H9 (cell line): ENCODE data around the gene DGLUCY. TPM values are rescaled to one million over a fixed set of nuclear protein-coding genes. Genes with fewer than 3 reads are reported as not detected.

Source experiments
- DNase-seq: peaks from one replicate; pipeline ENCODE4 v3.0.0-alpha.2; 2017
- H2AFZ ChIP-seq: one replicate; pipeline ENCODE4 v1.6.1; 2013; ENCODE audit warnings: mild to moderate bottlenecking, low read length, control low read depth, moderate library complexity
- H2AK5ac ChIP-seq: 2 replicates; pipeline ENCODE4 v1.6.1; 2013; ENCODE audit warnings: low read length, control low read depth, mixed read lengths; ENCODE audit not compliant: insufficient read length
- H2BK120ac ChIP-seq: one replicate; pipeline ENCODE4 v1.6.1; 2013; ENCODE audit warnings: low read depth, mild to moderate bottlenecking, low read length, control low read depth, inconsistent platforms; ENCODE audit not compliant: poor library complexity, severe bottlenecking
- H2BK12ac ChIP-seq: 2 replicates; pipeline ENCODE4 v1.6.1; 2013; ENCODE audit warnings: low read length, control low read depth, mixed read lengths, low read depth; ENCODE audit not compliant: insufficient read length
- H2BK15ac ChIP-seq: 2 replicates; pipeline ENCODE4 v1.6.1; 2013; ENCODE audit warnings: low read depth, low read length, control low read depth
- H2BK20ac ChIP-seq: one replicate; pipeline ENCODE4 v1.6.1; 2013; ENCODE audit warnings: low read depth, mild to moderate bottlenecking, low read length, control low read depth, inconsistent platforms; ENCODE audit not compliant: poor library complexity, severe bottlenecking
- H2BK5ac ChIP-seq: 2 replicates; pipeline ENCODE4 v1.6.1; 2013; ENCODE audit warnings: low read length, control low read depth, mixed read lengths; ENCODE audit not compliant: insufficient read length
- H3K14ac ChIP-seq: 2 replicates; pipeline ENCODE4 v1.6.1; 2013; ENCODE audit warnings: low read length, control low read depth; ENCODE audit not compliant: insufficient read depth
- H3K18ac ChIP-seq: 2 replicates; pipeline ENCODE4 v1.6.1; 2013; ENCODE audit warnings: low read depth, mild to moderate bottlenecking, mixed read lengths, low read length, control low read depth; ENCODE audit not compliant: insufficient read length
- H3K23ac ChIP-seq: 2 replicates; pipeline ENCODE4 v1.6.1; 2013; ENCODE audit warnings: low read length, control low read depth, mixed read lengths, low read depth; ENCODE audit not compliant: insufficient read length
- H3K23me2 ChIP-seq: 2 replicates; pipeline ENCODE4 v1.6.1; 2013; ENCODE audit warnings: low read depth, mild to moderate bottlenecking, mixed read lengths, low read length, control low read depth; ENCODE audit not compliant: insufficient read length, poor library complexity, severe bottlenecking
- H3K27ac ChIP-seq: 2 replicates; pipeline ENCODE4 v1.5.1; 2013; ENCODE audit warnings: low read length, control low read depth, mixed read lengths, low read depth; ENCODE audit not compliant: insufficient read length
- H3K27me3 ChIP-seq: 2 replicates; pipeline ENCODE4 v1.6.1; 2013; ENCODE audit warnings: low read length, control low read depth, inconsistent platforms; ENCODE audit not compliant: insufficient read depth
- H3K4ac ChIP-seq: 2 replicates; pipeline ENCODE4 v1.6.1; 2013; ENCODE audit warnings: low read depth, mild to moderate bottlenecking, control low read depth, inconsistent platforms, low read length, moderate library complexity
- H3K4me1 ChIP-seq: 2 replicates; pipeline ENCODE4 v1.6.1; 2013; ENCODE audit warnings: low read length, control low read depth, inconsistent platforms; ENCODE audit not compliant: insufficient read depth
- H3K4me2 ChIP-seq: 2 replicates; pipeline ENCODE4 v1.6.1; 2013; ENCODE audit warnings: low read length, control low read depth, mixed read lengths; ENCODE audit not compliant: insufficient read length, insufficient read depth
- H3K56ac ChIP-seq: 2 replicates; pipeline ENCODE4 v1.6.1; 2013; ENCODE audit warnings: low read depth, mild to moderate bottlenecking, mixed read lengths, low read length, control low read depth; ENCODE audit not compliant: insufficient read length
- H3K79me1 ChIP-seq: 2 replicates; pipeline ENCODE4 v1.6.1; 2013; ENCODE audit warnings: low read depth, mild to moderate bottlenecking, moderate library complexity, low read length, control low read depth, inconsistent platforms; ENCODE audit not compliant: insufficient read depth, poor library complexity, severe bottlenecking
- H3K79me2 ChIP-seq: 2 replicates; pipeline ENCODE4 v1.6.1; 2013; ENCODE audit warnings: low read length, control low read depth, inconsistent platforms; ENCODE audit not compliant: insufficient read depth
- H3K9ac ChIP-seq: 2 replicates; pipeline ENCODE4 v1.6.1; 2013; ENCODE audit warnings: low read length, control low read depth, mixed read lengths; ENCODE audit not compliant: insufficient read length; ENCODE audit errors: extremely low read depth
- H3K9me3 ChIP-seq: one replicate; pipeline ENCODE4 v1.6.1; 2013; ENCODE audit warnings: low read depth, low read length, inconsistent platforms; ENCODE audit not compliant: control insufficient read depth
- H3T11ph ChIP-seq: one replicate; pipeline ENCODE4 v1.6.1; 2013; ENCODE audit warnings: mild to moderate bottlenecking, low read length, control low read depth, inconsistent platforms
- H4K20me1 ChIP-seq: one replicate; pipeline ENCODE4 v1.6.1; 2013; ENCODE audit not compliant: control insufficient read depth, insufficient read length, insufficient read depth
- H4K5ac ChIP-seq: 2 replicates; pipeline ENCODE4 v1.6.1; 2013; ENCODE audit warnings: low read depth, mild to moderate bottlenecking, mixed read lengths, low read length, control low read depth; ENCODE audit not compliant: insufficient read length
- H4K8ac ChIP-seq: replicated peaks from 2 replicates; pipeline ENCODE4 v1.6.1; 2013; ENCODE audit warnings: low read length, control low read depth, mixed read lengths, low read depth; ENCODE audit not compliant: insufficient read length
- H4K91ac ChIP-seq: 2 replicates; pipeline ENCODE4 v1.6.1; 2013; ENCODE audit warnings: low read depth, mild to moderate bottlenecking, moderate library complexity, mixed read lengths, low read length, control low read depth; ENCODE audit not compliant: insufficient read length
- H3K27ac Mint-ChIP-seq, 3 experiments: 2 replicates in 2 of 3; 3 replicates in 1 of 3; pipeline ENCODE4 v1.8.0; 2020 to 2021; ENCODE audit warnings: mixed read lengths in 3 of 3, mild to moderate bottlenecking in 1 of 3, moderate library complexity in 1 of 3
- H3K27me3 Mint-ChIP-seq: 2 replicates; pipeline ENCODE4 v1.8.0; 2021; ENCODE audit warnings: low read depth, mild to moderate bottlenecking, moderate library complexity, mixed read lengths
- H3K36me3 Mint-ChIP-seq, 3 experiments: 2 replicates in 2 of 3; 3 replicates in 1 of 3; pipeline ENCODE4 v1.8.0; 2020 to 2021; ENCODE audit warnings: low read depth in 3 of 3, mixed read lengths in 3 of 3; ENCODE audit not compliant: insufficient read depth in 1 of 3
- H3K4me1 Mint-ChIP-seq, 2 experiments: 2 replicates each; pipeline ENCODE4 v1.8.0; 2020; ENCODE audit warnings: mixed read lengths in 2 of 2
- H3K4me3 Mint-ChIP-seq, 2 experiments: 2 replicates in 1 of 2; 3 replicates in 1 of 2; pipeline ENCODE4 v1.8.0; 2020 to 2021; ENCODE audit warnings: mild to moderate bottlenecking in 2 of 2, mixed read lengths in 2 of 2, moderate library complexity in 1 of 2
- H3K9me3 Mint-ChIP-seq, 2 experiments: 2 replicates in 1 of 2; 3 replicates in 1 of 2; pipeline ENCODE4 v1.8.0; 2020; ENCODE audit warnings: mild to moderate bottlenecking in 2 of 2, mixed read lengths in 2 of 2, moderate library complexity in 1 of 2
- CTCF ChIP-seq: fragments of 200-600 bp; sonication (generic); conservative IDR thresholded peaks from 3 replicates; pipeline ENCODE4 v1.8.0; 2021; ENCODE audit warnings: antibody characterized with exemption, mild to moderate bottlenecking
- WGBS: extraction: QIAGEN DNeasy Blood & Tissue Kit; methylation state at CpG from one replicate; pipeline ENCODE4 v1.1.7; 2013; ENCODE audit warnings: missing lambda C conversion rate, low lambda C conversion rate, mixed read lengths; ENCODE audit not compliant: insufficient read length; ENCODE audit errors: extremely low coverage; 5-methylcytosine and 5-hydroxymethylcytosine counted together
- total RNA-seq: library from RNA; stranded (reverse); gene quantifications from 2 replicates; pipeline ENCODE4 v1.2.1, GENCODE V29; 2021

The DGLUCY gene
- total RNA-seq, 1 experiment from 2014 or later: 29.6 TPM

- Histone ChIP-seq H4K8ac (no peak overlapping the region), H2BK20ac (no peak overlapping the region), H3K9me3 (no peaks in the 10 kb centered on the region), H2AFZ (no peak overlapping the region), H3K4ac (no peak overlapping the region), H3K27ac (no peak overlapping the region), H3T11ph (no peak overlapping the region), H3K27me3 (no peaks in the 10 kb centered on the region), H2BK5ac (no peak overlapping the region), H3K56ac (no peak overlapping the region), H3K79me2 (no peaks in the 10 kb centered on the region), H3K18ac (no peak overlapping the region), H3K79me1 (no peaks in the 10 kb centered on the region), H3K9ac (no peak overlapping the region), H3K14ac (no peak overlapping the region), H2BK15ac (no peak overlapping the region), H3K4me2 (no peak overlapping the region), H2BK120ac (no peak overlapping the region), H4K5ac (no peak overlapping the region), H3K4me1 (peaks cover 4% of the 10 kb centered on the region), H4K20me1 (no peaks in the 10 kb centered on the region), H4K91ac (no peak overlapping the region), H3K23me2 (no peaks in the 10 kb centered on the region), H2BK12ac (no peak overlapping the region), H3K23ac (no peak overlapping the region), H2AK5ac (no peak overlapping the region)
- Mint-ChIP-seq H3K4me3 (no peak overlapping the region), H3K27ac (no peak overlapping the region), H3K9me3 (peaks cover 10 to 16% of the 10 kb centered on the region in 2 experiments; a peak in 4 of 5 replicates), H3K4me1 (peaks cover 17 to 18% of the 10 kb centered on the region in 2 experiments), H3K36me3 (peaks cover 12 to 19% (median 14%) of the 10 kb centered on the region in 3 experiments), H3K27me3 (peaks cover 11% of the 10 kb centered on the region)
- no peak for TF ChIP-seq CTCF
- WGBS: no CpG with 5 or more reads among the region's 4 CpGs
- no peak for DNase-seq
Observed at GRCh38 chr14:91230397-91231035, 116.6 kb downstream of the DGLUCY start.
